Ectodermal cell (in vitro differentiated cells): ENCODE measurements around the gene PML.
"Not testable (repeated sequence)": the region's sequence is repeated elsewhere in the genome, so short reads cannot be mapped to it uniquely, and the experiment has no call there.

ENCODE experiments used
- H3K27ac ChIP-seq: 2 replicates; pipeline ENCODE4 v1.7.0; 2013; ENCODE audit warnings: mild to moderate bottlenecking, low read depth, low read length; ENCODE audit not compliant: insufficient read depth, poor library complexity, severe bottlenecking
- H3K27me3 ChIP-seq: 2 replicates; pipeline ENCODE4 v1.7.0; 2013; ENCODE audit warnings: mild to moderate bottlenecking, low read length; ENCODE audit not compliant: insufficient read depth, control insufficient read depth, poor library complexity, severe bottlenecking
- H3K36me3 ChIP-seq: one replicate; pipeline ENCODE4 v1.7.0; 2013; ENCODE audit warnings: low read length; ENCODE audit not compliant: control insufficient read depth, insufficient read depth
- H3K4me1 ChIP-seq: one replicate; pipeline ENCODE4 v1.7.0; 2013; ENCODE audit warnings: low read length; ENCODE audit not compliant: control insufficient read depth, insufficient read depth
- H3K4me3 ChIP-seq: 2 replicates; pipeline ENCODE4 v1.7.0; 2013; ENCODE audit warnings: low read depth, low read length, control low read depth; ENCODE audit not compliant: insufficient read depth
- H3K9me3 ChIP-seq: 2 replicates; pipeline ENCODE4 v1.7.0; 2013; ENCODE audit warnings: mild to moderate bottlenecking, low read length, moderate library complexity; ENCODE audit not compliant: control insufficient read depth
- WGBS, 2 experiments: methylation state at CpG; one replicate each; pipeline ENCODE4 v1.1.7; 2013; ENCODE audit warnings: missing lambda C conversion rate in 2 of 2; 5-methylcytosine and 5-hydroxymethylcytosine counted together

PML gene

GRCh38 chr15:74050127-74050526 is 55.6 kb downstream of the PML start:
- 84 to 89% methylated on average over 5 of the region's 5 CpGs for WGBS, 2 experiments
- H3K36me3 ChIP-seq, result no peaks in the 10 kb centered on the region
- H3K4me3 ChIP-seq, result no peak overlapping the region
- H3K4me1 ChIP-seq, result no peaks in the 10 kb centered on the region
- no peaks in the 10 kb centered on the region for H3K9me3 ChIP-seq
- no peak overlapping the region for H3K27ac ChIP-seq
- H3K27me3 ChIP-seq, result peaks cover 8% of the 10 kb centered on the region

GRCh38 chr15:74050556-74051234 is 56.2 kb downstream of the PML start:
- no peak overlapping the region for H3K27ac ChIP-seq
- H3K9me3 ChIP-seq, result no peaks in the 10 kb centered on the region
- no peaks in the 10 kb centered on the region for H3K4me1 ChIP-seq
- H3K27me3 ChIP-seq, result peaks cover 8% of the 10 kb centered on the region
- no peaks in the 10 kb centered on the region for H3K36me3 ChIP-seq
- 93 to 94% methylated on average over 8 of the region's 8 CpGs for WGBS, 2 experiments
- no peak overlapping the region for H3K4me3 ChIP-seq

- not testable (repeated sequence) for H3K4me3 ChIP-seq, H3K4me1 ChIP-seq, H3K36me3 ChIP-seq, H3K27me3 ChIP-seq, H3K27ac ChIP-seq, H3K9me3 ChIP-seq
- WGBS, 2 experiments, result 94% methylated on average over 41 to 42 of the region's 42 CpGs
Measured at GRCh38 chr15:74052271-74053260, 58.0 kb downstream of the PML start.

DNA sequence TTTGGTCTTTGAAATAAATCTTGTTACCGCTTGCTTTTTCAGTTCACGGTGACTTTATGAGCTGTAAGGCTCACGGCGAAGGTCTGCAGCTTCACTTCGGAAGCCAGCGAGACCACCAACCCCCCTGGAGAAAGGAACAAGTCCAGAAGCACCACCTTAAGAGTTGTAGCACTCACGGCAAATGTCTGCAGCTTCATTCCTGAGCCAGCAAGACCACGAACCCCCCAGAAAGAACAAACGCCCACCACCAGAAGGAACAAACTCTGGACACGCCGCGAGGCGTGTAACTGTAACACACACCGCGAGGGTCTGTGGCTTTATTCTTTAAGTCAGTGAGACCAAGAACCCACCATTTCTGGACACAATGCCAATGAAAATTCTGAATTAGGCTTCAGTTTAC is 59.0 kb downstream of the PML start:
- no peak overlapping the region for H3K27ac ChIP-seq
- H3K36me3 ChIP-seq, result no peaks in the 10 kb centered on the region
- WGBS, 2 experiments, result 92 to 93% methylated on average over 15 of the region's 15 CpGs
- peaks cover 8% of the 10 kb centered on the region for H3K27me3 ChIP-seq
- no peaks in the 10 kb centered on the region for H3K4me1 ChIP-seq
- H3K9me3 ChIP-seq, result no peaks in the 10 kb centered on the region
- no peak overlapping the region for H3K4me3 ChIP-seq

GRCh38 chr15:74053941-74054529 is 59.5 kb downstream of the PML start:
- WGBS, 2 experiments, result 22 to 28% methylated on average over 14 of the region's 17 CpGs
- H3K27ac ChIP-seq, result no peak overlapping the region

GRCh38 chr15:74055804-74056203 is 61.3 kb downstream of the PML start:
- H3K27me3 ChIP-seq, result peaks cover 8% of the 10 kb centered on the region
- H3K9me3 ChIP-seq, result no peaks in the 10 kb centered on the region
- H3K27ac ChIP-seq, result no peak overlapping the region
- no peak overlapping the region for H3K4me3 ChIP-seq
- H3K4me1 ChIP-seq, result no peaks in the 10 kb centered on the region
- WGBS, 2 experiments, result 90 to 95% methylated on average over 2 of the region's 2 CpGs
- H3K36me3 ChIP-seq, result no peaks in the 10 kb centered on the region

More at GRCh38 chr15:74053941-74054529, 59.5 kb downstream of the PML start:
- H3K27me3 ChIP-seq, result peaks cover 8% of the 10 kb centered on the region
- H3K4me3 ChIP-seq, result no peak overlapping the region
- no peaks in the 10 kb centered on the region for H3K9me3 ChIP-seq
- H3K4me1 ChIP-seq, result no peaks in the 10 kb centered on the region
- H3K36me3 ChIP-seq, result no peaks in the 10 kb centered on the region

DNA sequence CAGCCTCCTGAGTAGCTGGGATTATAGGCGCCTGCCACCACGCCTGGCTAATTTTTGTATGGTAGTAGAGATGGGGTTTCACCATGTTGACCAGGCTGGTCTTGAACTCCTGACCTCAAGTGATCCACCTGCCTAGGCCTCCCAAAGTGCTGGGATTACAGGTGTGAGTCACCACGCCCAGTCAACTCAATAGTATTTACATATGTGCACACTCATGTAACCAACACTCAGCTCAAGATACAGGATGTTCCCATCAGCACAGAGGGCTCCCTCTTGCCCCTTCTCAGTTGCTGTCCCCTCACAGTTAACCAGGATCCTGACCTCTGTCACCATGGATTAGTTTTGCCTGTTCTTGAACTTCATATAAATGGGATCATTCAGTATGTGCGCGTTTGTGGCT is 61.8 kb downstream of the PML start:
- not testable (repeated sequence) for H3K4me3 ChIP-seq, H3K27ac ChIP-seq, H3K9me3 ChIP-seq, H3K36me3 ChIP-seq, H3K27me3 ChIP-seq, H3K4me1 ChIP-seq
- 92 to 96% methylated on average over 5 of the region's 5 CpGs for WGBS, 2 experiments

DNA sequence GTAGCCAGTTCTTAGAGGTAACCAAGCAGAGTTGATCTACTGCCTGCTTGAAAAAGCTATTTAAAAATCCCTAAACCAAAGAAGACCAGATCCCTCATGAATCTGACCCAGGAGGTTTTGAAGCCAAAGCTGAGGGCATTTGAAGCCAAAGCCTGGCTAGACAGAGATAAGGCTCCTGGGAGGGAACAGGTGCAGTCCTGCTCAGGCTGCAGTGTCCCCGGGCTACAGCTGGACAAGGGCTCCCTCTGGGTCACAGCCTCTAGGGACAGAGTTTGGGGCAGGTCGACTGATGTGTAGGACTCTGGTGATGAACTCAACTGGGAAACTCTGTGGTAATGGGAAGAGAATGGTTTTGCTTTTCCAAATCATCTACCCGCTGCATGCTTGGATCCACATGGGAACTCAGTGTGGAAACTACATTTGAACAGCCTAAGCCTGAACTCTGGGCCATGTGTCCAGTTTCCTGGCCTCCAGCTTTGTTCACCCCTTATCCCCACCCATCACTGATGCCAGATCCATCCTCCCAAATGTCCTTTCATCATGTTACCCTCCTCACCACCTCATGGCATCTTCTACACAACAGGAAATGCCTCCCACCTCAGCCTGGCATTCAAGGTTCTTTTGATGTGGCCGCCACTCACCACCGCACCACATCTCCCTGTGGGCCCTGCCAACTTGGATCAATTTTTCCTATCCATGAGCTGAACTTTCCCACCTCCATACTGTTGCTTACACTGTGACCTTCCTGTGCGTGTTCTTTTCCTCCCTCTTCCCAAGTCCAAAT is 64.7 kb downstream of the PML start:
- not testable (repeated sequence) for H3K27me3 ChIP-seq, H3K36me3 ChIP-seq, H3K27ac ChIP-seq, H3K4me1 ChIP-seq, H3K9me3 ChIP-seq, H3K4me3 ChIP-seq
- WGBS, 2 experiments, result 90% methylated on average over 6 of the region's 6 CpGs

DNA sequence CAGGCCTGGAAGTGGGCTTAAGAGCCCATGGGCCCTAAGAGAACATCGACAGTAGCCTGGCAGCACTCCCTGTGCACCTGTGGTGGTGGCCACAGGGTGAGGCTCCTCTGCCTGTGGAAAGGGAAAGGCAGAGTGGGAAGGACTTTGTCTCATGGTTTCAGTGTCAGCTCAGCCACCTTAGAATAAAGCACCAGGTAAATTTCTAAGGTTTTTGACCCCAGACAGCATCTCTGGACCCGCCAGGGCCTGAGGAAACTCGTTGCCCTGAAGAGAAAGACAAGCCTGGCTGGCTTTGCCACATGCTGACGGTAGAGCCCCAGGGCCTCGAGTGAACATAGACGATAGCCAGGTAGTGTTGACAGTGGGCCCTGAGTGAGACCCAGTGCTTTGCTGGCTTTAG is 65.7 kb downstream of the PML start:
- Histone ChIP-seq H3K27me3 (no peaks in the 10 kb centered on the region), H3K27ac (no peak overlapping the region), H3K9me3 (no peaks in the 10 kb centered on the region), H3K36me3 (no peaks in the 10 kb centered on the region), H3K4me1 (no peaks in the 10 kb centered on the region), H3K4me3 (no peak overlapping the region)
- 87 to 90% methylated on average over 6 of the region's 6 CpGs for whole genome bisulfite sequencing, 2 experiments
